Adipocyte (in vitro differentiated cells): ENCODE results near the gene KCNQ1.
"Not testable (repeated sequence)": the region's sequence is repeated elsewhere in the genome, so short reads cannot be mapped to it uniquely, and the experiment has no call there.

Experiments
- DNase-seq: peaks from one replicate; pipeline ENCODE4 v3.0.0-alpha.2; 2015; ENCODE audit warnings: low read depth
- H3K27me3 ChIP-seq: replicated peaks from 2 replicates; pipeline ENCODE4 v1.7.0; 2013; ENCODE audit warnings: mild to moderate bottlenecking, low read length, moderate library complexity; ENCODE audit not compliant: control insufficient read depth, insufficient read depth
- H3K36me3 ChIP-seq: 2 replicates; pipeline ENCODE4 v1.7.0; 2013; ENCODE audit warnings: low read length, mild to moderate bottlenecking, moderate library complexity; ENCODE audit not compliant: control insufficient read depth, insufficient read depth, severe bottlenecking
- H3K4me1 ChIP-seq: 2 replicates; pipeline ENCODE4 v1.7.0; 2013; ENCODE audit warnings: mild to moderate bottlenecking, low read length, moderate library complexity; ENCODE audit not compliant: control insufficient read depth, insufficient read depth
- H3K4me3 ChIP-seq: 2 replicates; pipeline ENCODE4 v1.7.0; 2013; ENCODE audit warnings: mild to moderate bottlenecking, low read length, moderate library complexity
- H3K9ac ChIP-seq: 2 replicates; pipeline ENCODE4 v1.7.0; 2013; ENCODE audit warnings: mild to moderate bottlenecking, low read length, moderate library complexity
- H3K9me3 ChIP-seq: 2 replicates; pipeline ENCODE4 v1.7.0; 2013; ENCODE audit warnings: mild to moderate bottlenecking, low read length, moderate library complexity; ENCODE audit not compliant: control insufficient read depth

Gene KCNQ1

GRCh38 chr11:2609345-2609744 lies 164.5 kb downstream of the KCNQ1 start:
- peaks cover 6% of the 10 kb centered on the region for H3K27me3 ChIP-seq
- H3K9ac ChIP-seq, result no peak overlapping the region
- no peak overlapping the region for H3K4me3 ChIP-seq
- DNase-seq, result no peak
- H3K36me3 ChIP-seq, result no peaks in the 10 kb centered on the region
- no peaks in the 10 kb centered on the region for H3K4me1 ChIP-seq
- H3K9me3 ChIP-seq, result peaks cover 52% of the 10 kb centered on the region

GRCh38 chr11:2612884-2613571 lies 168.2 kb downstream of the KCNQ1 start:
- no peaks in the 10 kb centered on the region for H3K4me1 ChIP-seq
- no peak overlapping the region for H3K9ac ChIP-seq
- no peak for DNase-seq
- no peaks in the 10 kb centered on the region for H3K27me3 ChIP-seq
- H3K9me3 ChIP-seq, result peaks cover 43% of the 10 kb centered on the region
- H3K36me3 ChIP-seq, result no peaks in the 10 kb centered on the region
- no peak overlapping the region for H3K4me3 ChIP-seq

- H3K4me1 ChIP-seq, result no peaks in the 10 kb centered on the region
- no peak overlapping the region for H3K9ac ChIP-seq
- no peak overlapping the region for H3K4me3 ChIP-seq
- H3K9me3 ChIP-seq, result peaks cover 40% of the 10 kb centered on the region
- H3K36me3 ChIP-seq, result no peaks in the 10 kb centered on the region
- DNase-seq, result no peak
- H3K27me3 ChIP-seq, result no peaks in the 10 kb centered on the region
Measured at GRCh38 chr11:2621894-2622293, 177.1 kb downstream of the KCNQ1 start.

- H3K27me3 ChIP-seq, result no peaks in the 10 kb centered on the region
- DNase-seq, result no peak
Measured at GRCh38 chr11:2625183-2625582, 180.4 kb downstream of the KCNQ1 start.

GRCh38 chr11:2630679-2631078 lies 185.9 kb downstream of the KCNQ1 start:
- H3K9me3 ChIP-seq, result peaks cover 77% of the 10 kb centered on the region
- H3K36me3 ChIP-seq, result no peaks in the 10 kb centered on the region
- H3K9ac ChIP-seq, result no peak overlapping the region
- DNase-seq, result no peak
- H3K27me3 ChIP-seq, result no peaks in the 10 kb centered on the region
- no peaks in the 10 kb centered on the region for H3K4me1 ChIP-seq
- no peak overlapping the region for H3K4me3 ChIP-seq

More at GRCh38 chr11:2625183-2625582, 180.4 kb downstream of the KCNQ1 start:
- no peak overlapping the region for H3K9ac ChIP-seq
- no peaks in the 10 kb centered on the region for H3K36me3 ChIP-seq
- peaks cover 63% of the 10 kb centered on the region for H3K9me3 ChIP-seq
- no peak overlapping the region for H3K4me3 ChIP-seq
- H3K4me1 ChIP-seq, result no peaks in the 10 kb centered on the region

- Histone ChIP-seq H3K36me3 (no peaks in the 10 kb centered on the region), H3K27me3 (no peaks in the 10 kb centered on the region), H3K9me3 (peaks cover 77% of the 10 kb centered on the region), H3K4me3 (no peak overlapping the region), H3K9ac (no peak overlapping the region), H3K4me1 (no peaks in the 10 kb centered on the region)
- no peak for DNase-seq
Measured at GRCh38 chr11:2631161-2631560, 186.4 kb downstream of the KCNQ1 start.

GRCh38 chr11:2639763-2640162 lies 195.0 kb downstream of the KCNQ1 start:
- not testable (repeated sequence) for H3K36me3 ChIP-seq, H3K9ac ChIP-seq, DNase-seq, H3K4me1 ChIP-seq, H3K4me3 ChIP-seq, H3K27me3 ChIP-seq
- peaks cover 68% of the 10 kb centered on the region for H3K9me3 ChIP-seq

- peaks cover 87% of the 10 kb centered on the region for H3K9me3 ChIP-seq
- H3K4me3 ChIP-seq, result no peak overlapping the region
Measured at GRCh38 chr11:2641623-2642022, 196.8 kb downstream of the KCNQ1 start.

GRCh38 chr11:2643746-2644145 lies 198.9 kb downstream of the KCNQ1 start:
- DNase-seq, result no peak
- peaks cover 99% of the 10 kb centered on the region for H3K9me3 ChIP-seq

More at GRCh38 chr11:2641623-2642022, 196.8 kb downstream of the KCNQ1 start:
- no peaks in the 10 kb centered on the region for H3K36me3 ChIP-seq
- no peak overlapping the region for H3K9ac ChIP-seq
- no peaks in the 10 kb centered on the region for H3K4me1 ChIP-seq
- no peak for DNase-seq
- H3K27me3 ChIP-seq, result no peaks in the 10 kb centered on the region

GRCh38 chr11:2644844-2645778 lies 200.3 kb downstream of the KCNQ1 start:
- DNase-seq, result no peak
- Histone ChIP-seq H3K4me1 (no peaks in the 10 kb centered on the region), H3K4me3 (peak overlapping the region; percentile 65), H3K36me3 (no peaks in the 10 kb centered on the region), H3K27me3 (no peaks in the 10 kb centered on the region), H3K9me3 (peaks cover 99% of the 10 kb centered on the region), H3K9ac (no peak overlapping the region)

More at GRCh38 chr11:2643746-2644145, 198.9 kb downstream of the KCNQ1 start:
- Histone ChIP-seq H3K4me3 (peak overlapping the region; percentile 65), H3K36me3 (no peaks in the 10 kb centered on the region), H3K9ac (no peak overlapping the region), H3K27me3 (no peaks in the 10 kb centered on the region), H3K4me1 (no peaks in the 10 kb centered on the region)

- H3K4me3 ChIP-seq, result peak overlapping the region; percentile 2
- H3K9ac ChIP-seq, result no peak overlapping the region
- no peaks in the 10 kb centered on the region for H3K4me1 ChIP-seq
- no peaks in the 10 kb centered on the region for H3K27me3 ChIP-seq
- no peaks in the 10 kb centered on the region for H3K36me3 ChIP-seq
- no peak for DNase-seq
- H3K9me3 ChIP-seq, result peaks cover 100% of the 10 kb centered on the region
Measured at GRCh38 chr11:2645779-2646118, 200.9 kb downstream of the KCNQ1 start.
